NCI-H82 treated with DMSO at 0.1 percent for 48 hours (cell line): ENCODE results near the gene PLEKHH1.
"Not testable (repeated sequence)": the region's sequence is repeated elsewhere in the genome, so short reads cannot be mapped to it uniquely, and the experiment has no call there.

Source experiments
- DNase-seq: peaks from one replicate; lab custom pipeline; 2025; ENCODE audit not compliant: unreplicated experiment; lab: John Stamatoyannopoulos, UW

PLEKHH1 gene

GRCh38 chr14:67620217-67620785, 87.2 kb downstream of the PLEKHH1 start:
- DNase-seq: no peak

- DNase-seq: no peak
Observed at GRCh38 chr14:67622675-67623074, 89.6 kb downstream of the PLEKHH1 start.

- DNase-seq: no peak
Observed at GRCh38 chr14:67623114-67623513, 90.0 kb downstream of the PLEKHH1 start.

GRCh38 chr14:67626131-67626530, 93.0 kb downstream of the PLEKHH1 start:
- DNase-seq: not testable (repeated sequence)

GRCh38 chr14:67627519-67627918, 94.4 kb downstream of the PLEKHH1 start:
- DNase-seq: no peak

GRCh38 chr14:67630186-67630585, 97.1 kb downstream of the PLEKHH1 start:
- no peak for DNase-seq

- no peak for DNase-seq
Observed at GRCh38 chr14:67630938-67631337, 97.8 kb downstream of the PLEKHH1 start.

GRCh38 chr14:67633451-67634147, 100.5 kb downstream of the PLEKHH1 start:
- DNase-seq: no peak

GRCh38 chr14:67636361-67636919, 103.3 kb downstream of the PLEKHH1 start:
- DNase-seq: no peak

- no peak for DNase-seq
Observed at GRCh38 chr14:67638642-67639041, 105.6 kb downstream of the PLEKHH1 start.
